ENCODE data around the gene HPRT1. TPM values are rescaled to one million over a fixed set of nuclear protein-coding genes. Genes with fewer than 3 reads are reported as not detected.
"Not testable (repeated sequence)": the region's sequence is repeated elsewhere in the genome, so short reads cannot be mapped to it uniquely, and the experiment has no call there.

HPRT1 gene
- total and polyA plus RNA-seq, 10 donors, result 14.9 to 46.0 (median 25.0) TPM

- Histone ChIP-seq H3K27me3 (replicated peaks in 1 of 7) (no peaks in the 10 kb centered on the region), H3K4me3 (peak overlapping the region; percentile 53 to 86 (median 64)), H3K36me3 (no peaks in the 10 kb centered on the region), H3K9me3 (no peaks in the 10 kb centered on the region), H3K4me1 (peaks cover 0 to 18% (median 2%) of the 10 kb centered on the region in 6 donors), H3K27ac (peak overlapping the region in 4 of 8 donors; percentile 86 to 92 (median 92))
- TF ChIP-seq POLR2AphosphoS5 (IDR thresholded peaks at IDR 0.05) (no peak), POLR2A (IDR thresholded peaks at IDR 0.05) (no peak)
- TF ChIP-seq, protein P1, sequence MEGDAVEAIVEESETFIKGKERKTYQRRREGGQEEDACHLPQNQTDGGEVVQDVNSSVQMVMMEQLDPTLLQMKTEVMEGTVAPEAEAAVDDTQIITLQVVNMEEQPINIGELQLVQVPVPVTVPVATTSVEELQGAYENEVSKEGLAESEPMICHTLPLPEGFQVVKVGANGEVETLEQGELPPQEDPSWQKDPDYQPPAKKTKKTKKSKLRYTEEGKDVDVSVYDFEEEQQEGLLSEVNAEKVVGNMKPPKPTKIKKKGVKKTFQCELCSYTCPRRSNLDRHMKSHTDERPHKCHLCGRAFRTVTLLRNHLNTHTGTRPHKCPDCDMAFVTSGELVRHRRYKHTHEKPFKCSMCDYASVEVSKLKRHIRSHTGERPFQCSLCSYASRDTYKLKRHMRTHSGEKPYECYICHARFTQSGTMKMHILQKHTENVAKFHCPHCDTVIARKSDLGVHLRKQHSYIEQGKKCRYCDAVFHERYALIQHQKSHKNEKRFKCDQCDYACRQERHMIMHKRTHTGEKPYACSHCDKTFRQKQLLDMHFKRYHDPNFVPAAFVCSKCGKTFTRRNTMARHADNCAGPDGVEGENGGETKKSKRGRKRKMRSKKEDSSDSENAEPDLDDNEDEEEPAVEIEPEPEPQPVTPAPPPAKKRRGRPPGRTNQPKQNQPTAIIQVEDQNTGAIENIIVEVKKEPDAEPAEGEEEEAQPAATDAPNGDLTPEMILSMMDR (IDR thresholded peaks at IDR 0.05 in 8 of 11, conservative IDR thresholded peaks at IDR 0.05 in 3 of 11), result no peak
- DNase-seq, result no peak
- intact Hi-C loops (cut with DNase I; ENCODE audit: low total_unique reads), result no loop called here
- 2 to 46% (median 6%) methylated on average over 9 of the region's 9 CpGs for WGBS, 5 donors
Observed at GRCh38 chrX:134460862-134461220, 876 bp downstream of the HPRT1 start.

GRCh38 chrX:134461437-134461836 is 1.5 kb downstream of the HPRT1 start:
- no peak for DNase-seq
- WGBS, 5 donors, result 70 to 92% (median 89%) methylated on average over 3 of the region's 3 CpGs
- Histone ChIP-seq H3K4me1 (peaks cover 0 to 18% (median 2%) of the 10 kb centered on the region in 6 donors), H3K36me3 (no peaks in the 10 kb centered on the region), H3K4me3 (peak overlapping the region in 1 of 8 donors; percentile 86), H3K9me3 (no peaks in the 10 kb centered on the region), H3K27me3 (replicated peaks in 1 of 7) (no peaks in the 10 kb centered on the region), H3K27ac (no peak overlapping the region)
- intact Hi-C loops (cut with DNase I; ENCODE audit: low total_unique reads), result no loop called here
- TF ChIP-seq POLR2A (IDR thresholded peaks at IDR 0.05), result no peak
- TF ChIP-seq, protein P1 (IDR thresholded peaks at IDR 0.05 in 8 of 11, conservative IDR thresholded peaks at IDR 0.05 in 3 of 11), result no peak
- TF ChIP-seq POLR2AphosphoS5 (IDR thresholded peaks at IDR 0.05), result no peak

- Histone ChIP-seq H3K4me3 (no peak overlapping the region), H3K27me3 (replicated peaks in 1 of 7) (no peaks in the 10 kb centered on the region), H3K36me3 (no peaks in the 10 kb centered on the region), H3K4me1 (peaks cover 0 to 18% (median 2%) of the 10 kb centered on the region in 6 donors), H3K9me3 (no peaks in the 10 kb centered on the region), H3K27ac (no peak overlapping the region)
- TF ChIP-seq, protein P1 (IDR thresholded peaks at IDR 0.05 in 8 of 11, conservative IDR thresholded peaks at IDR 0.05 in 3 of 11), result no peak
- no peak for TF ChIP-seq POLR2A (IDR thresholded peaks at IDR 0.05)
- TF ChIP-seq POLR2AphosphoS5 (IDR thresholded peaks at IDR 0.05), result no peak
- DNase-seq, result no peak
- WGBS, 5 donors, result 52 to 79% (median 72%) methylated on average over 2 of the region's 2 CpGs
- intact Hi-C loops (cut with DNase I; ENCODE audit: low total_unique reads), result no loop called here
Observed at GRCh38 chrX:134462927-134463326, 3.0 kb downstream of the HPRT1 start.

GRCh38 chrX:134464453-134464852 is 4.5 kb downstream of the HPRT1 start:
- H3K27ac ChIP-seq; H3K9me3 ChIP-seq; H3K36me3 ChIP-seq; H3K4me3 ChIP-seq; H3K27me3 ChIP-seq (replicated peaks in 1 of 7); DNase-seq; intact Hi-C loops (cut with DNase I; ENCODE audit: low total_unique reads): not testable (repeated sequence)
- H3K4me1 ChIP-seq, result peaks cover 0 to 17% (median 2%) of the 10 kb centered on the region in 6 donors
- WGBS, 5 donors, result 79 to 99% (median 89%) methylated on average over 5 to 6 of the region's 6 CpGs

- no peaks in the 10 kb centered on the region for H3K36me3 ChIP-seq
Observed at GRCh38 chrX:134469486-134469885, 9.5 kb downstream of the HPRT1 start.

More at GRCh38 chrX:134469486-134469885, 9.5 kb downstream of the HPRT1 start:
- Histone ChIP-seq H3K9me3 (no peaks in the 10 kb centered on the region), H3K4me3 (no peak overlapping the region), H3K27me3 (replicated peaks in 1 of 7) (no peaks in the 10 kb centered on the region), H3K4me1 (no peaks in the 10 kb centered on the region), H3K27ac (no peak overlapping the region)
- TF ChIP-seq POLR2AphosphoS5 (IDR thresholded peaks at IDR 0.05) (no peak), POLR2A (IDR thresholded peaks at IDR 0.05) (no peak)
- TF ChIP-seq, protein P1 (IDR thresholded peaks at IDR 0.05 in 8 of 11, conservative IDR thresholded peaks at IDR 0.05 in 3 of 11), result no peak
- DNase-seq, result no peak
- intact Hi-C loops (cut with DNase I; ENCODE audit: low total_unique reads), result no loop called here
- WGBS, 5 donors, result 21 to 62% (median 32%) methylated on average over 2 of the region's 2 CpGs
